Prostate gland (tissue), 2 donors: ENCODE results near the gene STX16.

Source experiments
- CTCF ChIP-seq, 4 experiments: fragments of 200-600 bp in 2 of 4; fragments of 450-650 bp in 2 of 4; sonication (generic) in 2 of 4; IDR thresholded peaks; 1 replicate in 3 of 4; 2 replicates in 1 of 4; pipeline ENCODE4 v1.5.1; 2016 to 2019; ENCODE audit warnings: antibody characterized with exemption in 4 of 4, mild to moderate bottlenecking in 2 of 4, moderate library complexity in 2 of 4
- POLR2A ChIP-seq: fragments of 450-650 bp; IDR thresholded peaks from one replicate; pipeline ENCODE4 v1.6.1; 2016; ENCODE audit warnings: antibody characterized with exemption, mild to moderate bottlenecking
- POLR2AphosphoS5 ChIP-seq: sonication (generic); formaldehyde crosslinking; IDR thresholded peaks from one replicate; pipeline ENCODE4 v1.6.1; 2017; ENCODE audit warnings: antibody characterized with exemption

- TF ChIP-seq CTCF (IDR thresholded peaks at IDR 0.05) (no peak), POLR2A (no peak), POLR2AphosphoS5 (no peak)
Measured at GRCh38 chr20:58612121-58612691, 38.9 kb upstream of the STX16 start.
